ENCODE measurements around the gene PLEKHH3. TPM values are rescaled to one million over a fixed set of nuclear protein-coding genes. Genes with fewer than 3 reads are reported as not detected.
"Not testable (repeated sequence)": the region's sequence is repeated elsewhere in the genome, so short reads cannot be mapped to it uniquely, and the experiment has no call there.

Gene PLEKHH3
- total RNA-seq, 3 donors from 2014 or later (not counting 1 experiment from before 2014, with no cell fraction given): 0.14 to 1.8 (median 0.26) TPM

DNA sequence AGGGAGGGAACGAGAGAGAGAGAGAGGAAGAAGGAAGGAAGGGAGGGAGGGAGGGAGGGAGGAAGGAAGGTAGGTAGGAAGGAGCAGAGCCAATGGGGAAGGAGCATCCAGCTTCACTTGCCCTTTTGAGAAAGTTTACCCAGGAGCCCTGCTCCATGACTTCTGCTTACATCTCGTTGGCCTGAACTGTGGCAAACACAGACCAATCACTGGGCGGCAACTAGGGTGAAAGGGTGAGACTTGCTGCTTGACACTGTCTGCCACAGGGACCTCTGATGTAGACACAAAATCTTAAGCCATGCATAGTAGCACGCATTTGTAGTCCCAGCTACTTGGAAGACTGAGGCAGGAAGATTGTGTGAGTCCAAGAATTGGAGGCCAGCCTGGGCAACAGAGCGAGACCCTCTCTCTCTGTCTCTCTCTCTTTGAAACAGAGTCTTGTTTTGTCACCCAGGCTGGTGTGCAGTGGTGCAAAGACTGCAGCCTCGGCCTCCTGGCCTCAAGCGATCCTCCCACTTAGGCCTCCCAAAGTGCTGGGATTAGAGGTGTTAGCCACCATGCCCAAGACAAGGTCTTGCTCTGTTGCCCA is 37.2 kb downstream of the PLEKHH3 start:
- intact Hi-C loops (cut with micrococcal nuclease): no loop called here
- ATAC-seq (peak in 2 of 3 donors; percentile 46 to 72), DNase-seq (no peak)
- H3K9me3 ChIP-seq (ENCODE audit: control insufficient read depth, insufficient read depth, low read length): no peaks in the 10 kb centered on the region
- Mint-ChIP-seq H3K27me3 (ENCODE audit: low read depth in 2 of 2) (peaks cover 0 to 7% of the 10 kb centered on the region in 2 donors), H3K27ac (no peak overlapping the region), H3K4me1 (peaks cover 14 to 24% of the 10 kb centered on the region in 2 donors), H3K9me3 (no peaks in the 10 kb centered on the region), H3K4me3 (peak overlapping the region; percentile 53), H3K36me3 (no peaks in the 10 kb centered on the region)
- H3K27me3 ChIP-seq (ENCODE audit: control insufficient read depth, insufficient read depth, low read length): no peaks in the 10 kb centered on the region
- H3K4me3 ChIP-seq (ENCODE audit: low read length): no peak overlapping the region
- H3K36me3 ChIP-seq (ENCODE audit: control insufficient read depth, insufficient read depth, low read length): no peaks in the 10 kb centered on the region
- WGBS (ENCODE audit: insufficient coverage): 72% methylated on average over 6 of the region's 7 CpGs
- no peak overlapping the region for H3K27ac ChIP-seq (ENCODE audit: low read length)
- TF ChIP-seq, protein P1, sequence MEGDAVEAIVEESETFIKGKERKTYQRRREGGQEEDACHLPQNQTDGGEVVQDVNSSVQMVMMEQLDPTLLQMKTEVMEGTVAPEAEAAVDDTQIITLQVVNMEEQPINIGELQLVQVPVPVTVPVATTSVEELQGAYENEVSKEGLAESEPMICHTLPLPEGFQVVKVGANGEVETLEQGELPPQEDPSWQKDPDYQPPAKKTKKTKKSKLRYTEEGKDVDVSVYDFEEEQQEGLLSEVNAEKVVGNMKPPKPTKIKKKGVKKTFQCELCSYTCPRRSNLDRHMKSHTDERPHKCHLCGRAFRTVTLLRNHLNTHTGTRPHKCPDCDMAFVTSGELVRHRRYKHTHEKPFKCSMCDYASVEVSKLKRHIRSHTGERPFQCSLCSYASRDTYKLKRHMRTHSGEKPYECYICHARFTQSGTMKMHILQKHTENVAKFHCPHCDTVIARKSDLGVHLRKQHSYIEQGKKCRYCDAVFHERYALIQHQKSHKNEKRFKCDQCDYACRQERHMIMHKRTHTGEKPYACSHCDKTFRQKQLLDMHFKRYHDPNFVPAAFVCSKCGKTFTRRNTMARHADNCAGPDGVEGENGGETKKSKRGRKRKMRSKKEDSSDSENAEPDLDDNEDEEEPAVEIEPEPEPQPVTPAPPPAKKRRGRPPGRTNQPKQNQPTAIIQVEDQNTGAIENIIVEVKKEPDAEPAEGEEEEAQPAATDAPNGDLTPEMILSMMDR (IDR thresholded peaks at IDR 0.05): no peak
- H3K4me1 ChIP-seq (ENCODE audit: control insufficient read depth, insufficient read depth, low read length): peaks cover 16% of the 10 kb centered on the region

DNA sequence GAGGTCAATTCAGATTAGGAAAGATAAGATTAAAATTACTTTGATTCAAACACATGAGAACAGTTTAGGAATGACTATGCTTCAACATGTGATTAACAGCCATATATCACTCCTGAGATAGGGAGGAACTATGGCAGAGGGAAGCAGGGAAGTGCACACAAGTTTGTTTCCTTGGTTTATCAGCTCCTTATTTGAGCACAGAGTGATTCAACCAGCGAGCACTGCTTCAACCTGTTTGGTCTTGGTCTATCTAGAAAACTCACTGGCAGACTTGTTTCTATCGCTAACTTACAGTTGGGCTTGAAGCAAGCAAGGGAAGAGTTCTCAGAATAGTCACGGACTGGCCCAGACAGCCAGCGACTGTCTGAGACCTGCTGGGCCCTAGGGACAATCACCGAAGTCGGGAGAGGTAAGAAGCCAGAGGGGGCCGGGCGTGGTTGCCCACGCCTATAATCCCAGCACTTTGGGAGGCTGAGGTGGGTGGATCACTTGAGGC is 43.8 kb downstream of the PLEKHH3 start:
- H3K36me3 Mint-ChIP-seq: no peaks in the 10 kb centered on the region
- ATAC-seq (no peak), DNase-seq (no peak)
- H3K4me1 Mint-ChIP-seq: no peaks in the 10 kb centered on the region
- H3K4me1 ChIP-seq (ENCODE audit: control insufficient read depth, insufficient read depth, low read length): no peaks in the 10 kb centered on the region
- no peak overlapping the region for H3K4me3 Mint-ChIP-seq
- TF ChIP-seq, protein P1 (IDR thresholded peaks at IDR 0.05): no peak
- H3K27ac ChIP-seq (ENCODE audit: low read length): no peak overlapping the region
- intact Hi-C loops (cut with micrococcal nuclease): no loop called here
- H3K27ac Mint-ChIP-seq: no peak overlapping the region
- 91% methylated on average over 9 of the region's 9 CpGs for WGBS (ENCODE audit: insufficient coverage)
- H3K4me3 ChIP-seq (ENCODE audit: low read length): no peak overlapping the region
- H3K27me3 Mint-ChIP-seq (ENCODE audit: low read depth in 2 of 2): no peaks in the 10 kb centered on the region
- H3K9me3 ChIP-seq (ENCODE audit: control insufficient read depth, insufficient read depth, low read length): no peaks in the 10 kb centered on the region
- H3K9me3 Mint-ChIP-seq: no peaks in the 10 kb centered on the region
- no peaks in the 10 kb centered on the region for H3K27me3 ChIP-seq (ENCODE audit: control insufficient read depth, insufficient read depth, low read length)
- no peaks in the 10 kb centered on the region for H3K36me3 ChIP-seq (ENCODE audit: control insufficient read depth, insufficient read depth, low read length)

DNA sequence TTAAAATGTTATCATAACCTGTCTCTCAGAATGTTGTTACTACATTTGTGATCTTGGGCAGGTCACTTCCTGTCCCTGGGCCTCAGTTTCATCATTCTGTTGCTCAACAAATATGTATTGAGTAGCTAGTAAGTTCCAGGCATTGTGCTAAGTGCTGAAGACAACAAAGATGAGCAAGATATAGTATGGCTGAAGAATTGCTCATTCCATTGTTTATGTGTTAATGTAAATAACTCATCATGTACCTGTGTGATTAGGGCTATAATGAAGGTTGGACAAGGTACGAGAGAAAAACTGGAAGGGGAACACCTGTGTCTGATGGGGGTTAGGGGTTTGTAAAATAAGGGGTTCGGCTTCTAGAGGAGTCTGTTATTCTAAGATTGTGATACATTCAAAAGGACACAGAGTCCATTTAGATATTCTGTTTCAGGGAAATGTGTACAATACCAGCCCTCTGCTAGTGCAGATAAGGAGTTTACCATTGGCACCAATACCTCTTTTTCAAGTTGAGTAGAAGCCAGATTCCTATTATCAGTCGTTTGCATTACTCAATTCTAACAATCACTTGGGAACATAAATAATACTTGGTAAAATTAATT is 47.3 kb downstream of the PLEKHH3 start:
- H3K36me3 Mint-ChIP-seq: no peaks in the 10 kb centered on the region
- no peaks in the 10 kb centered on the region for H3K9me3 Mint-ChIP-seq
- Histone ChIP-seq H3K27me3 (ENCODE audit: control insufficient read depth, insufficient read depth, low read length) (no peaks in the 10 kb centered on the region), H3K9me3 (ENCODE audit: control insufficient read depth, insufficient read depth, low read length) (no peaks in the 10 kb centered on the region), H3K27ac (ENCODE audit: low read length) (no peak overlapping the region), H3K4me3 (ENCODE audit: low read length) (no peak overlapping the region), H3K36me3 (ENCODE audit: control insufficient read depth, insufficient read depth, low read length) (no peaks in the 10 kb centered on the region), H3K4me1 (ENCODE audit: control insufficient read depth, insufficient read depth, low read length) (no peaks in the 10 kb centered on the region)
- TF ChIP-seq, protein P1 (IDR thresholded peaks at IDR 0.05): no peak
- WGBS (ENCODE audit: insufficient coverage): 98% methylated on average over 2 of the region's 3 CpGs
- H3K27me3 Mint-ChIP-seq (ENCODE audit: low read depth in 2 of 2): no peaks in the 10 kb centered on the region
- H3K4me3 Mint-ChIP-seq: no peak overlapping the region
- intact Hi-C loops (cut with micrococcal nuclease): no loop called here
- no peak for DNase-seq
- no peak overlapping the region for H3K27ac Mint-ChIP-seq
- ATAC-seq: no peak
- H3K4me1 Mint-ChIP-seq: no peaks in the 10 kb centered on the region

DNA sequence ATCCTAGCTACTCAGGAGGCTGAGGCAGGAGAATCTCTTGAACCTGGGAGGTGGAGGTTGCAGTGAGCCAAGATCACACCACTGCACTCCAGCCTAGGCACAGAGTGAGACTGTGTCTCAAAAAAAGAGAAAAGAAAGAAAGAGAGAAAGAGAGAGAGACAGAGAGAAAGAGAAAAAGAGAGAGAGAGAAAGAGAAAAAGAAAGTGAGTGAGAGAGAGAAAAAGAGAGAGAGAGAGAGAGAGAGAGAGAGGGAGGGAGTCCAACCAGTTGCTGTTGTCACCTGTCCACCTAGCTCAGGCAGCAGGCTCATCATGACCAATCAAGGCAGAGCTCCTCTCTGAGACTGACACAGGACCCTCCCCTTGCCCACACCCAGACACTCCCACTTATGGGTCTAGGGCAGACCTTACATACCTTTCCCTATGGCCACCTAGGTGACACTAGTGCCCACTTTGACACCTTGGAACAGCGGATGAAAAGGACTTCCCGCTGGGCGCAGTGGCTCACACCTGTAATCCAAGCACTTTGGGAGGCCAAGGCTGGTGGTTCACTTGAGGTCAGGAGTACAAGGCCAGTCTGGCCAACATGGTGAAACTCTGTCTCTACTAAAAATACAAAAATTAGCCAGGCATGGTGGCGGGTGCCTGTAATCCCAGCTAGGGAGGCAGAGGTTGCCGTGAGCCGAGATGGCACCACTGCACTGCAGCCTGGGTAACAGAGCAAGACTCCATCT is 49.6 kb downstream of the PLEKHH3 start:
- H3K4me3 Mint-ChIP-seq; intact Hi-C loops (cut with micrococcal nuclease); H3K36me3 ChIP-seq (ENCODE audit: control insufficient read depth, insufficient read depth, low read length); H3K9me3 Mint-ChIP-seq; ATAC-seq; H3K27ac Mint-ChIP-seq; H3K36me3 Mint-ChIP-seq; DNase-seq; H3K27ac ChIP-seq (ENCODE audit: low read length); H3K4me1 Mint-ChIP-seq; H3K27me3 Mint-ChIP-seq (ENCODE audit: low read depth in 2 of 2); H3K4me3 ChIP-seq (ENCODE audit: low read length); H3K27me3 ChIP-seq (ENCODE audit: control insufficient read depth, insufficient read depth, low read length); H3K9me3 ChIP-seq (ENCODE audit: control insufficient read depth, insufficient read depth, low read length); H3K4me1 ChIP-seq (ENCODE audit: control insufficient read depth, insufficient read depth, low read length): not testable (repeated sequence)
- WGBS (ENCODE audit: insufficient coverage): 96% methylated on average over 4 of the region's 6 CpGs
